Amygdala (tissue), 56 donors: ENCODE results near the gene IGFBP5.
A peak's percentile ranks its signal among the peaks of the same experiment; 100 is the strongest.

Experiments
- DNase-seq, 56 donors: peaks; one replicate each; lab custom pipeline; 2025; lab: John Stamatoyannopoulos, UW

Gene IGFBP5

GRCh38 chr2:216695401-216695821 lies at the start of gene IGFBP5:
TSS of gene IGFBP5 (minus strand) at chr2:216695549. CDS start at chr2:216694775, 774 bp downstream.
- DNase-seq = peak in 50 of 56 donors; percentile 15 to 85 (median 60)

- no peak for DNase-seq
Measured at GRCh38 chr2:216743781-216744180, 48.4 kb upstream of the IGFBP5 start.

- DNase-seq = no peak
Measured at GRCh38 chr2:216742411-216742810, 47.1 kb upstream of the IGFBP5 start.

GRCh38 chr2:216741223-216741593 lies 45.9 kb upstream of the IGFBP5 start:
- DNase-seq = no peak

GRCh38 chr2:216740557-216741222 lies 45.3 kb upstream of the IGFBP5 start:
- DNase-seq = no peak

- DNase-seq = no peak
Measured at GRCh38 chr2:216739035-216739434, 43.7 kb upstream of the IGFBP5 start.

GRCh38 chr2:216737676-216738075 lies 42.3 kb upstream of the IGFBP5 start:
- DNase-seq = no peak

GRCh38 chr2:216736326-216736725 lies 41.0 kb upstream of the IGFBP5 start:
- DNase-seq = no peak

- no peak for DNase-seq
Measured at GRCh38 chr2:216735668-216736067, 40.3 kb upstream of the IGFBP5 start.

GRCh38 chr2:216735086-216735485 lies 39.7 kb upstream of the IGFBP5 start:
- DNase-seq = no peak

- DNase-seq = no peak
Measured at GRCh38 chr2:216733046-216733445, 37.7 kb upstream of the IGFBP5 start.

GRCh38 chr2:216732334-216732733 lies 37.0 kb upstream of the IGFBP5 start:
- no peak for DNase-seq

GRCh38 chr2:216731465-216731864 lies 36.1 kb upstream of the IGFBP5 start:
- DNase-seq = no peak

GRCh38 chr2:216730871-216731270 lies 35.5 kb upstream of the IGFBP5 start:
- no peak for DNase-seq

GRCh38 chr2:216727346-216728122 lies 32.2 kb upstream of the IGFBP5 start:
- DNase-seq = no peak

- no peak for DNase-seq
Measured at GRCh38 chr2:216724190-216724589, 28.8 kb upstream of the IGFBP5 start.

- no peak for DNase-seq
Measured at GRCh38 chr2:216721141-216721540, 25.8 kb upstream of the IGFBP5 start.

GRCh38 chr2:216720722-216721121 lies 25.4 kb upstream of the IGFBP5 start:
- DNase-seq = no peak

GRCh38 chr2:216717907-216718615 lies 22.7 kb upstream of the IGFBP5 start:
- no peak for DNase-seq

GRCh38 chr2:216717491-216717901 lies 22.1 kb upstream of the IGFBP5 start:
- no peak for DNase-seq

- no peak for DNase-seq
Measured at GRCh38 chr2:216716109-216716508, 20.8 kb upstream of the IGFBP5 start.
